Urinary bladder (tissue), 4 donors: ENCODE data around the gene MASP1. TPM values are rescaled to one million over a fixed set of nuclear protein-coding genes. Genes with fewer than 3 reads are reported as not detected.

Experiments
- DNase-seq: peaks from one replicate; pipeline ENCODE4 v3.0.0-alpha.2; 2015; ENCODE audit errors: extremely low spot score
- H3K27ac ChIP-seq: one replicate; pipeline ENCODE4 v1.5.1; 2013; ENCODE audit warnings: low read depth, mild to moderate bottlenecking, moderate library complexity
- H3K36me3 ChIP-seq: one replicate; pipeline ENCODE4 v1.6.1; 2013; ENCODE audit warnings: mild to moderate bottlenecking, moderate library complexity; ENCODE audit not compliant: insufficient read depth
- H3K4me1 ChIP-seq: one replicate; pipeline ENCODE4 v1.6.1; 2013; ENCODE audit warnings: mild to moderate bottlenecking, moderate library complexity; ENCODE audit not compliant: insufficient read depth
- H3K4me3 ChIP-seq: one replicate; pipeline ENCODE4 v1.5.1; 2013; ENCODE audit warnings: low read depth, low read length
- WGBS: extraction: QIAGEN DNeasy Blood & Tissue Kit; methylation state at CpG from one replicate; pipeline ENCODE4 v1.1.7; 2013; 5-methylcytosine and 5-hydroxymethylcytosine counted together
- polyA plus RNA-seq: library from polyadenylated mRNA; stranded (reverse); fragments of 200-250 nt; gene quantifications from one replicate; pipeline ENCODE4 v1.2.3, GENCODE V29; 2013
- total RNA-seq: library from RNA; depleted of rRNA; stranded (reverse); fragments of >200 nt; gene quantifications from one replicate; pipeline ENCODE4 v1.2.3, GENCODE V29; 2014
- donor health status: healthy with polysubstance abuse.
- donor health status: healthy.

The MASP1 gene
- total and polyA plus RNA-seq, 2 donors: 4.9 to 13.1 TPM

DNA sequence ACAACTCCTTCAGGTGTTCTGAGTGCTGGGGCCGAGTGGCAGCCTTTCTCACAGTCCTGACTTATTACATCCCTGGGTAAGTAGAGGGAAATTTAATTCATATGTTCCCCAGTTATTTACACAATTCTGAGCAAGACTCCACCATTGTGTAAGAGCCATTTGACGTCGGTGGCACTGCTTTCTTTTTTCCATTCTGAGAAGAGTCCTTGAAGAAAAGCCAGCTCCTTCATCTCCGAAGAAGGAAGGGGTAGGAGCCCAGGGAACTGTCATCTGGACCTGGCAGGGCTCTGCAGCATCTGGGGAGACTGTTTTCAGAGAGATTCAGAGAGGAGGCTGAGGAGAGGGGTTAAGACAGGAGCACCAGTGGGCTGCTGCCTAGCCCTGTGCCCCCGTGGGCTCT is 22.6 kb upstream of the MASP1 start:
- no peaks in the 10 kb centered on the region for H3K36me3 ChIP-seq
- no peak overlapping the region for H3K4me3 ChIP-seq
- 69% methylated on average over 5 of the region's 5 CpGs for WGBS
- DNase-seq: no peak
- no peak overlapping the region for H3K27ac ChIP-seq
- no peaks in the 10 kb centered on the region for H3K4me1 ChIP-seq

DNA sequence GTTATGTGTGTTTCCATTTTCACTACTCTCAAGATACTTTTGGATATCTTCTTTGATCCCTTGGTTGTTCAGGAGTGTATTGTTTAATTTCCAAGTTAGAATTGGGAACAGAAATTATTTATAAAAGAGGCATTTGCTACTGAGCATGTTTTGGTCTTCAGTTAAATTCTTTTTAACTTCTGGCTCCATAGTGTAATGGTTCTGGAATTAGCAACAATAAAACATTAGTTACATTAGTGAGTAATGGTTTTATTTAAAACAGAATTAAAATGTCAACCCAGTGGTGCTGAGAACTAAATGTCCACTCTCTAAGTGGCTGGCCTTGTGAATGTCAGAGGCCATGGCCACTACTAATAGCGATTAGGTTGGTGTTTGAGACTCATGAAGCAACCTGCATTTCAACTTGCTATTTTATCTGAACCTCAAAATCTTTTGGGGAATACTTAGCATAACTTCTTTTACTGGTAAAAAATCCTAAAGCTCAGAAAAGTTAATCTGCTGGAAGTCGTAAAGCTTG is 19.5 kb upstream of the MASP1 start:
- Histone ChIP-seq H3K4me3 (no peak overlapping the region), H3K27ac (no peak overlapping the region), H3K4me1 (no peaks in the 10 kb centered on the region), H3K36me3 (no peaks in the 10 kb centered on the region)
- 52% methylated on average over 2 of the region's 2 CpGs for WGBS
- DNase-seq: no peak

- H3K27ac ChIP-seq: no peak overlapping the region
- no peaks in the 10 kb centered on the region for H3K36me3 ChIP-seq
- no peak overlapping the region for H3K4me3 ChIP-seq
- DNase-seq: no peak
- no peaks in the 10 kb centered on the region for H3K4me1 ChIP-seq
Measured at GRCh38 chr3:187310226-187310625, 18.7 kb upstream of the MASP1 start.

DNA sequence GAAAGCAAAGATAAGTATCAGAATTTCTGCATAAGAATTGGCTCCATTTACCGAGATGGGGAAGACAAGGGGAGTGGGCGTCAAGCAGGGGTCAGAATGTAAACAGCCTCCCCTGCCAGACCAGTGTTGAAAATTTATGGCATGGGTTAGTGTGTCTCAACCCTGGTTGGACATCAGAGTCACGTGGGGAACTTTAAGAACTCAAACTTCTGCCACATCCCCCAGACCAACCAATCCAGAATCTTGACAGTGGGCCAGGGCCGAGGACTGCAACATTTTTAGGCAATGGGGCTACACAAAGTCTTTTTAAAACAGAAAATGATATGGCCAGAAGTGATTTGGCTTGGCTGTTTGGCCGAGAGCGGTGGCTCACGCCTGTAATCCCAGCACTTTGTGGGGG is 14.3 kb upstream of the MASP1 start:
- Histone ChIP-seq H3K27ac (no peak overlapping the region), H3K4me1 (no peaks in the 10 kb centered on the region), H3K36me3 (no peaks in the 10 kb centered on the region), H3K4me3 (no peak overlapping the region)
- no peak for DNase-seq
- WGBS: 56% methylated on average over 7 of the region's 7 CpGs

DNA sequence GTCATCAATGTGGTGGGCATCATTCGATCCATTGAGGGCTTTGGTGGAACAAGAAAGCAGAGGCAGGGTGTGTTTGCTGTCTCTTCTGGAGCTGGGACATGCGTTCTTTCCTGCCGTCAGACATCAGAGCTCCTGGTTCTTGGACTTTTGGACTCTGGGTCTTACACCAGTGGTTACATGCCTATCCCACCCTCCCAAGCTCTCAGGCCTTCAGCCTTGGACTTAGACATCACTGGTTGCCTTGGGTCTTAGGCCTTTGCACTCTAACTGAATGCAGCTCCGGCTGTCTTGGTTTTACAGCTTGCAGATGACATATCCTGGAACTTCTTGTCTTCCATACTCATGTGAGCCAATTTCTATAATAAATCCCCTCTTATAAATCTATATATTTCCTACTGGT is 8.1 kb upstream of the MASP1 start:
- H3K27ac ChIP-seq: no peak overlapping the region
- H3K4me3 ChIP-seq: no peak overlapping the region
- DNase-seq: no peak
- H3K4me1 ChIP-seq: no peaks in the 10 kb centered on the region
- 92% methylated on average over 4 of the region's 4 CpGs for WGBS
- H3K36me3 ChIP-seq: no peaks in the 10 kb centered on the region

- H3K4me3 ChIP-seq: no peak overlapping the region
- no peak for DNase-seq
- H3K36me3 ChIP-seq: no peaks in the 10 kb centered on the region
- no peak overlapping the region for H3K27ac ChIP-seq
- WGBS: 80% methylated on average over 2 of the region's 2 CpGs
- H3K4me1 ChIP-seq: no peaks in the 10 kb centered on the region
Measured at GRCh38 chr3:187296911-187297310, 5.4 kb upstream of the MASP1 start.

DNA sequence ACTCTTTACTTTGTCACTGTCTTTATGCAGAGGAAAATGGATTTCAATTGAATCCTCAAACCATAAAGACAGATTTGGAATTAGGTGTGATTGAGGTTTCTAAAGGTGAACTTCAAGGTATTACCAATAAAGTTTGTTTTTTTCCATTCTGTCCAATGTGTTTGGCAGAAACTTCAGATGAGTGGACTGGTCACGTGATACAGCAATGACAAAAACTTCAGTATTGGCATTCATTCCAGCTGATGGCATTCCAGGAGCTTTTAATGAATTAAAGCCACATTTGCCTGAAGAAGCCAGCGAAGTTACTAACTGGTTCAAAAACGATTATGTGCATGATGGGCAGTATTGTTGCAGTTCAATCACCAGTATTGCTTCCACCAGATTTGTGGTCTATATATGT is 4.5 kb upstream of the MASP1 start:
- no peaks in the 10 kb centered on the region for H3K36me3 ChIP-seq
- no peak for DNase-seq
- H3K4me1 ChIP-seq: no peaks in the 10 kb centered on the region
- 75% methylated on average over 3 of the region's 3 CpGs for WGBS
- H3K4me3 ChIP-seq: no peak overlapping the region
- no peak overlapping the region for H3K27ac ChIP-seq

DNA sequence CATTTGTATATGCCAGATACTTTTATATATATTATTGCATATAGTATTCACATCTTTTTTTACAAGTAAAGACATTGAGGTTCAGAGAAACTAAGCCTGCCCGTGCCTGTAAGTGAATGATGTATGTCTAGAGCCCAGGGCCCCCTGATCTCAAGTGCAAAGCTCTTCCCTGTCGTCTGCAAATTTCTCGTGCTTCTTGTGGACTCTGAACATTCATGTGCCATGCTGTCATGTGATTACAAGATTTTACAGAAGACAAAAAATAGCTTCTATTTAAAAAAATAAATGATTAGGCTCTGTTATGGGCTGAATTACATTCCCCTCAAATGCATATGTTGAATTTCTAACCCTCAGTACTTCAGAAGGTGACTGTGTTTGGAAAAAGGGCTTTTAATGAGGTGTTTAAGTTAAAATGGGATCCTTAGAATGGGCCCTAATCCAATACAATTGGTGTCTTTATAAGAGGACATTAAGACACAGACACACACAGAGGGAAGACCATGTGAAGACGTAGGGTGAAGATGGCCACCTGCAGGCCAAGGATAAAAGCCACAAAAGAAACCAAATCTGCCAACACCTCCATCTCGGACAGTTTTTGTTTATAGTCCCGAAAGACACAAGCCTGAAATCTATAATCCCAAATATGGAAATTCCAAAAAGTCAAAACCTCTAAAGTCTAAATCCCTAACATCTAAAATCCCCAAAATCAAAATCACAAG is 3.9 kb upstream of the MASP1 start:
- Histone ChIP-seq H3K4me1 (no peaks in the 10 kb centered on the region), H3K4me3 (no peak overlapping the region), H3K27ac (no peak overlapping the region), H3K36me3 (no peaks in the 10 kb centered on the region)
- 67% methylated on average over 6 of the region's 6 CpGs for WGBS
- DNase-seq: no peak

- no peak for DNase-seq
- Histone ChIP-seq H3K36me3 (no peaks in the 10 kb centered on the region), H3K27ac (no peak overlapping the region), H3K4me3 (no peak overlapping the region), H3K4me1 (peaks cover 2% of the 10 kb centered on the region)
- WGBS: 73% methylated on average over 9 of the region's 9 CpGs
Measured at GRCh38 chr3:187293516-187294430, 2.2 kb upstream of the MASP1 start.

- Histone ChIP-seq H3K27ac (no peak overlapping the region), H3K4me3 (no peak overlapping the region), H3K36me3 (no peaks in the 10 kb centered on the region), H3K4me1 (peaks cover 2% of the 10 kb centered on the region)
- 61% methylated on average over 5 of the region's 5 CpGs for WGBS
- no peak for DNase-seq
Measured at GRCh38 chr3:187292631-187293515, 1.3 kb upstream of the MASP1 start.

- Histone ChIP-seq H3K27ac (no peak overlapping the region), H3K36me3 (no peaks in the 10 kb centered on the region), H3K4me1 (peaks cover 2% of the 10 kb centered on the region), H3K4me3 (no peak overlapping the region)
- WGBS: 74% methylated on average over 9 of the region's 9 CpGs
- DNase-seq: no peak
Measured at GRCh38 chr3:187292181-187292580, 644 bp upstream of the MASP1 start.

DNA sequence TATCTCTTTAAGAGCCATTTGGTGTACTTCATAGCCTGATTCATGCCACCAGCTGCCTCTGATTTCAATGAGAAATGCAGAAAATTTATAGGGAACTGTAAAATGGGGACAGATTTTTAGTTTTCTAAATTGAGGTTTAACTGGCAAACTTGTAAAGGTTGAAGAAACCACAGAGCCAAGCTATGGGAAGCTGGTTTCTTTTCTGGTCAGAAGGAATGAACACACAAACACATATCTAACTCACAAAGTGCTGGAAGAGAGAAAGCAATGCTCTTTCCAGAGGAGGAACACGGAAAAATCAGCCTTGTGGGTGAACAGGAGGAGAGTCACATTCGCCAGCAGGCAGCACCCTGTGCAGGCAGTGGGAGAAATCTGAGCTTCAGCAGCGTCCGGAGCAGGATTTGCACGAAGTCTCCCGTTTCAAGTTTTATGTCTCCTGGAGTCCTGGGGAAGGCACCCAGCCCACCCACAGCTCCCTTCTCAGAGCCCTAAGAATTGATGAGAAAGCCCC is 481 bp downstream of the MASP1 start:
- Histone ChIP-seq H3K4me1 (peaks cover 2% of the 10 kb centered on the region), H3K27ac (no peak overlapping the region), H3K4me3 (peak overlapping the region; percentile 37), H3K36me3 (no peaks in the 10 kb centered on the region)
- DNase-seq: no peak
- 15% methylated on average over 6 of the region's 6 CpGs for WGBS

DNA sequence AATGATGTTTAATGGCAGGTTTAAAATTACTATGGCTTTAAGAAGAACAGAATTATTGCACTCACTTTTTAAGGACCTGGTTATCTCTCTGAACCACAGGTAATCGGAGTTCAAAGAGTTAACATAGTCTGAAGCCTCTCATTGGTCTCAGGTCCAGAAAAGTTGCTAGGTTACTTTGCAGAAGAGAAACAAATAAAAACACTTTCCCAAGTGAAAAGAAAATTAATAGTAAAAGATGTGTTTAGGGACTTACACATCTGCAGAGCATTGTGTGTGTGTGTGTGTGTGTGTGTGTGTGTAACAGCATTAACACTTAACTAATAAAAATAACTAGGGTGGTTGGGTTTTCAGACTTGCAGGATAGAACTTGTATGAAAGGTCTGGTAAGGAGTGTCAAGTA is 1.0 kb downstream of the MASP1 start:
- DNase-seq: no peak

More for the DNA sequence above, 1.0 kb downstream of the MASP1 start:
- Histone ChIP-seq H3K4me1 (peaks cover 2% of the 10 kb centered on the region), H3K4me3 (no peak overlapping the region), H3K36me3 (no peaks in the 10 kb centered on the region), H3K27ac (no peak overlapping the region)
- WGBS: 72% methylated on average over 1 of the region's 1 CpG
